ENCODE measurements around the gene GNAZ.

GNAZ gene

GRCh38 chr22:23033116-23033905 lies 37.0 kb upstream of the GNAZ start:
- Histone ChIP-seq H3K4me1 (ENCODE audit: control insufficient read depth in 2 of 2, insufficient read depth in 2 of 2, low read length in 2 of 2) (no peaks in the 10 kb centered on the region), H3K27me3 (ENCODE audit: control insufficient read depth in 2 of 2, insufficient read depth in 2 of 2, low read length in 2 of 2) (no peaks in the 10 kb centered on the region), H3K4me3 (ENCODE audit: low read length in 2 of 2) (no peak overlapping the region)

GRCh38 chr22:23034621-23035556 lies 35.4 kb upstream of the GNAZ start:
- no peaks in the 10 kb centered on the region for H3K27me3 ChIP-seq (ENCODE audit: control insufficient read depth in 2 of 2, insufficient read depth in 2 of 2, low read length in 2 of 2)
- H3K27ac ChIP-seq (ENCODE audit: low read depth in 2 of 2, low read length in 2 of 2) = no peak overlapping the region
- H3K9ac ChIP-seq (ENCODE audit: low read depth in 1 of 2, low read length in 2 of 2) = no peak overlapping the region
- no peaks in the 10 kb centered on the region for H3K36me3 ChIP-seq (ENCODE audit: control insufficient read depth in 2 of 2, insufficient read depth in 2 of 2, low read length in 2 of 2)
- no peak overlapping the region for H3K4me3 ChIP-seq (ENCODE audit: low read length in 2 of 2)
- H3K4me1 ChIP-seq (ENCODE audit: control insufficient read depth in 2 of 2, insufficient read depth in 2 of 2, low read length in 2 of 2) = no peaks in the 10 kb centered on the region
- no peaks in the 10 kb centered on the region for H3K9me3 ChIP-seq (ENCODE audit: control insufficient read depth in 2 of 2, low read length in 2 of 2)

More at GRCh38 chr22:23033116-23033905, 37.0 kb upstream of the GNAZ start:
- no peak overlapping the region for H3K27ac ChIP-seq (ENCODE audit: low read depth in 2 of 2, low read length in 2 of 2)
- no peaks in the 10 kb centered on the region for H3K36me3 ChIP-seq (ENCODE audit: control insufficient read depth in 2 of 2, insufficient read depth in 2 of 2, low read length in 2 of 2)
- no peak overlapping the region for H3K9ac ChIP-seq (ENCODE audit: low read depth in 1 of 2, low read length in 2 of 2)
- H3K9me3 ChIP-seq (ENCODE audit: control insufficient read depth in 2 of 2, low read length in 2 of 2) = no peaks in the 10 kb centered on the region

DNA sequence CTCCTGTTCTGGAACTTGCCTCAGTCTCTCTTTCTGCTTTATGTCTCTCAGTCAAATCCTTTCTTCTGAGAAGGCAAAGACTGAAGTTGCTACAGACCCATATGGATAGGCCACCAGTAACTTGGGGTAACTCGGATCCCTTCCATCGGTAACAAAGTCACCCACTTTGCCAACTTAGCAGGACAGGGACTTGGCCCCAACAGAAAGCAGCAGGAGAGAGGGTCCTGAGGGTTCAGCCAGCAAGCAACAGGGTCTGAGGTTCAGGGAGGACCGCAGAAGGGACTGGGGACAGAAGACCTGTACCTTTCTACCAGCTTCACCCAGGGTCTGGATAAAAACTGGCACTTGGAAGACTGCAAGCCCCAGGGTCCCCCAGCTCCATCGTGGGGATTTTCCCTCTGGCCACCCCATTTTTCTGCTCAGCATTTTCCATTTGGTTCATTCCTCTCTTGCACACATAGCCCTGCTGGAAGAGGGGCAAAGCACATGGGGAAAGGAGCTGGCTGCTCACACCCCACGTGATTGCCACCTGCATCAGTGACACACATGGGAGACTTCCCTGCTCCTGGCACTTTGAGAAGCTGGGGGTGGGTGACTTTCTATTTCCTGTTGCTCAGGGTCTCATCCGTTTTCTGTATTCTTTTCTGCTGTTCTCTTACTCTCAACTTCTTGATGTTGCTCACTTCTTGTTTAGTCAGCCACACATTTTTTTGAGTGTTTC lies 34.6 kb upstream of the GNAZ start:
- Histone ChIP-seq H3K9ac (ENCODE audit: low read depth in 1 of 2, low read length in 2 of 2) (no peak overlapping the region), H3K9me3 (ENCODE audit: control insufficient read depth in 2 of 2, low read length in 2 of 2) (no peaks in the 10 kb centered on the region), H3K27ac (ENCODE audit: low read depth in 2 of 2, low read length in 2 of 2) (no peak overlapping the region), H3K4me1 (ENCODE audit: control insufficient read depth in 2 of 2, insufficient read depth in 2 of 2, low read length in 2 of 2) (no peaks in the 10 kb centered on the region), H3K27me3 (ENCODE audit: control insufficient read depth in 2 of 2, insufficient read depth in 2 of 2, low read length in 2 of 2) (no peaks in the 10 kb centered on the region), H3K36me3 (ENCODE audit: control insufficient read depth in 2 of 2, insufficient read depth in 2 of 2, low read length in 2 of 2) (no peaks in the 10 kb centered on the region), H3K4me3 (ENCODE audit: low read length in 2 of 2) (no peak overlapping the region)

DNA sequence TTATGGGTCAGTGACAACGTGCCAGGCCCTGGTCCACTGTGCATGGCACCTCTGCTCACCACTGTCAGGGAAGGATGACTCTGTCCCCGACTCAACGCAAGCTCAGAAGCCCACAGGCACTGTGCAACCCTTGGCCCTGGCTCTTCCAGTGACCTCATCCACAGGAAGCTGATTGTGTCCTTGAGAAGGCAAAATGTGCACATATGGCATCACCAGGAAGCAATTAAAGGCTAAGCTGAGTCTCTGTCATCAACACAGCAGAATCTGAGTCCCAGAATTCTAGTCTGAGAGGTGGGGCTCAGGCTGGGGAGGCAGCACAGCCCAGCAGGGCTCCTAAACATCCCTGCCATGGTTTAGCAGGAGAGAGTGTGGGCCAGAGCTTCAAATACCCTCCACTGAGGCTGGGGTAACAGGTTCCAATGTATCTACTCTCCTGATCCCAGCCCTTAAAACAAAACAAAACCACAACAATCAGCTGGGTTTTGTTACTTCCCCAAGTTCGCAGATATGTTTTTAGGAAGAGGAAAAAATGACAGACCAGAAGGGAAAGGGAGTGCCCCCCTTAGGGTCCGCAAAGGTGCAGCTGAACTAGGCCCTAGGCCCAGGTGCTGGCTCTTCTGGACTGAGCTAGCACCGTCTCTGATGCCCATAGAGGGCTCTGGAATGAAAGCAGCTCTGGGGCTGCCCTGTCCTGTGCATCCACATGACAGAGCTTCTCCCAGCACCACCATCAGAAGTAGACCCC lies 33.5 kb upstream of the GNAZ start:
- Histone ChIP-seq H3K27me3 (ENCODE audit: control insufficient read depth in 2 of 2, insufficient read depth in 2 of 2, low read length in 2 of 2) (no peaks in the 10 kb centered on the region), H3K9ac (ENCODE audit: low read depth in 1 of 2, low read length in 2 of 2) (no peak overlapping the region), H3K4me1 (ENCODE audit: control insufficient read depth in 2 of 2, insufficient read depth in 2 of 2, low read length in 2 of 2) (no peaks in the 10 kb centered on the region), H3K36me3 (ENCODE audit: control insufficient read depth in 2 of 2, insufficient read depth in 2 of 2, low read length in 2 of 2) (no peaks in the 10 kb centered on the region), H3K4me3 (ENCODE audit: low read length in 2 of 2) (no peak overlapping the region), H3K27ac (ENCODE audit: low read depth in 2 of 2, low read length in 2 of 2) (no peak overlapping the region), H3K9me3 (ENCODE audit: control insufficient read depth in 2 of 2, low read length in 2 of 2) (no peaks in the 10 kb centered on the region)

- Histone ChIP-seq H3K9me3 (ENCODE audit: control insufficient read depth in 2 of 2, low read length in 2 of 2) (no peaks in the 10 kb centered on the region), H3K9ac (ENCODE audit: low read depth in 1 of 2, low read length in 2 of 2) (no peak overlapping the region), H3K4me1 (ENCODE audit: control insufficient read depth in 2 of 2, insufficient read depth in 2 of 2, low read length in 2 of 2) (no peaks in the 10 kb centered on the region), H3K27me3 (ENCODE audit: control insufficient read depth in 2 of 2, insufficient read depth in 2 of 2, low read length in 2 of 2) (no peaks in the 10 kb centered on the region), H3K36me3 (ENCODE audit: control insufficient read depth in 2 of 2, insufficient read depth in 2 of 2, low read length in 2 of 2) (no peaks in the 10 kb centered on the region), H3K4me3 (ENCODE audit: low read length in 2 of 2) (no peak overlapping the region), H3K27ac (ENCODE audit: low read depth in 2 of 2, low read length in 2 of 2) (no peak overlapping the region)
These were observed 32.6 kb upstream of the GNAZ start for GRCh38 chr22:23037429-23038333.

DNA sequence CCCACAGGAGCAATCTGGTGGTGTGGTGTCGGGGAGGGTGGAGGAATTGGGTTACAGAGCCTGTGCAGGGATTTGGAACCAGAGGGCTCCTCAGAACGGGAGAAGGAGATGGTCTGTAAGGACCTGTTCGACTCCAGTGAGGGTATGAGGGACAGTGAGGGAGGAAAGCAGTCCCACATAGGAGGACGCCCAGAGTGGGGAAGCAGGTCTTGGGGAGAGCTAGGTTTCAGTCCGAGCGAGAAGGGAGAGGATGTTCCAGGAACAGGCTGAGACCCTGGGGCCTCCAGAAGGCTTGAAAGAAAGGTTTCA lies 32.0 kb upstream of the GNAZ start:
- Histone ChIP-seq H3K4me1 (ENCODE audit: control insufficient read depth in 2 of 2, insufficient read depth in 2 of 2, low read length in 2 of 2) (no peaks in the 10 kb centered on the region), H3K9me3 (ENCODE audit: control insufficient read depth in 2 of 2, low read length in 2 of 2) (no peaks in the 10 kb centered on the region), H3K36me3 (ENCODE audit: control insufficient read depth in 2 of 2, insufficient read depth in 2 of 2, low read length in 2 of 2) (no peaks in the 10 kb centered on the region)

DNA sequence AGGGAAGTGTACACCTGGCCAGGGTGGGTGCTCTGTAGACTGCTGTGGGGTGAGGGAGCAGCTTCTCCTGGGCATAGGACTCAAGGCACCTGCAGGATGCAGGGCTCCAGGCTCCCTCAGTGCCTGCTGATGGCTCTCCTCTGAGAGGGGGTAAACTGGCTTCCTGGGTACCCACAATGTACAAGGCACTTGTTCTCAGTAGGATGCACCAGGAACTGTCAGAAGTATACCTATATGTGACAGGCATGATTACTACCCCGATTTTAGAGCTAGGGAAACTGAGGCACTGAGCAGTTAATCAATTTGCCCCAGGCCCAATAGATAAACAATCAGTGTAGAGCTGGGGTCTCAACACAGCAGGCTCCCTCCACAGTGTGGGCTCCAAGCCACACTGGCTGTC lies 31.4 kb upstream of the GNAZ start:
- H3K9me3 ChIP-seq (ENCODE audit: control insufficient read depth in 2 of 2, low read length in 2 of 2) = no peaks in the 10 kb centered on the region
- H3K9ac ChIP-seq (ENCODE audit: low read depth in 1 of 2, low read length in 2 of 2) = no peak overlapping the region
- H3K4me3 ChIP-seq (ENCODE audit: low read length in 2 of 2) = no peak overlapping the region
- H3K27ac ChIP-seq (ENCODE audit: low read depth in 2 of 2, low read length in 2 of 2) = no peak overlapping the region
- H3K36me3 ChIP-seq (ENCODE audit: control insufficient read depth in 2 of 2, insufficient read depth in 2 of 2, low read length in 2 of 2) = no peaks in the 10 kb centered on the region
- no peaks in the 10 kb centered on the region for H3K4me1 ChIP-seq (ENCODE audit: control insufficient read depth in 2 of 2, insufficient read depth in 2 of 2, low read length in 2 of 2)
- no peaks in the 10 kb centered on the region for H3K27me3 ChIP-seq (ENCODE audit: control insufficient read depth in 2 of 2, insufficient read depth in 2 of 2, low read length in 2 of 2)

More for the DNA sequence above, 32.0 kb upstream of the GNAZ start:
- H3K27ac ChIP-seq (ENCODE audit: low read depth in 2 of 2, low read length in 2 of 2) = no peak overlapping the region
- no peak overlapping the region for H3K4me3 ChIP-seq (ENCODE audit: low read length in 2 of 2)
- H3K27me3 ChIP-seq (ENCODE audit: control insufficient read depth in 2 of 2, insufficient read depth in 2 of 2, low read length in 2 of 2) = no peaks in the 10 kb centered on the region
- no peak overlapping the region for H3K9ac ChIP-seq (ENCODE audit: low read depth in 1 of 2, low read length in 2 of 2)

- H3K4me3 ChIP-seq (ENCODE audit: low read length in 2 of 2) = no peak overlapping the region
- H3K4me1 ChIP-seq (ENCODE audit: control insufficient read depth in 2 of 2, insufficient read depth in 2 of 2, low read length in 2 of 2) = no peaks in the 10 kb centered on the region
- H3K9ac ChIP-seq (ENCODE audit: low read depth in 1 of 2, low read length in 2 of 2) = no peak overlapping the region
- no peaks in the 10 kb centered on the region for H3K27me3 ChIP-seq (ENCODE audit: control insufficient read depth in 2 of 2, insufficient read depth in 2 of 2, low read length in 2 of 2)
- H3K36me3 ChIP-seq (ENCODE audit: control insufficient read depth in 2 of 2, insufficient read depth in 2 of 2, low read length in 2 of 2) = no peaks in the 10 kb centered on the region
- peaks cover 0 to 2% of the 10 kb centered on the region in 2 donors for H3K9me3 ChIP-seq (ENCODE audit: control insufficient read depth in 2 of 2, low read length in 2 of 2)
- no peak overlapping the region for H3K27ac ChIP-seq (ENCODE audit: low read depth in 2 of 2, low read length in 2 of 2)
These were observed 28.1 kb upstream of the GNAZ start for GRCh38 chr22:23042179-23042578.

DNA sequence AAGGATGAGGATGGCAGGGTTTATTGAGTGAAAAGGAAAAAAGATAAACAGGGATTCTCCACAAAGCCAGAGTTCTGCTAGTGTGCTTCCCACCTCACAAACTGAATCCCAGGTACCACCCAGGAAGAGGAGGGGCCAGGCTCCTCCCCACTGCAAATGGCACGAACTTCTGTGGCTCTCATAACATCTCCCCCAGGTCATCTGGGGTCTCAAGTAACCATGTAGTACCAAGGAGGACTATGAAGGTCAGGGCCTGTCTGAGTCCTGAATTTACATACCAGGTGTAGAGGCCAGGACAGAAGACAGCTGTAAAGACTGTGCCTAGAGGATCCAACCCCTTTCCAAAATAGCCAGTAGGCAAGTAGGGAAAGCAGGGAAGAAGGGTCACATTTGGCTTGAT lies 25.7 kb upstream of the GNAZ start:
- H3K4me3 ChIP-seq (ENCODE audit: low read length in 2 of 2) = no peak overlapping the region
- no peak overlapping the region for H3K9ac ChIP-seq (ENCODE audit: low read depth in 1 of 2, low read length in 2 of 2)

More for the DNA sequence above, 25.7 kb upstream of the GNAZ start:
- Histone ChIP-seq H3K4me1 (ENCODE audit: control insufficient read depth in 2 of 2, insufficient read depth in 2 of 2, low read length in 2 of 2) (no peaks in the 10 kb centered on the region), H3K27me3 (ENCODE audit: control insufficient read depth in 2 of 2, insufficient read depth in 2 of 2, low read length in 2 of 2) (no peaks in the 10 kb centered on the region), H3K27ac (ENCODE audit: low read depth in 2 of 2, low read length in 2 of 2) (no peak overlapping the region), H3K36me3 (ENCODE audit: control insufficient read depth in 2 of 2, insufficient read depth in 2 of 2, low read length in 2 of 2) (no peaks in the 10 kb centered on the region), H3K9me3 (ENCODE audit: control insufficient read depth in 2 of 2, low read length in 2 of 2) (peaks cover 0 to 2% of the 10 kb centered on the region in 2 donors)
